ENCODE results near the gene ST3GAL4. TPM values are rescaled to one million over a fixed set of nuclear protein-coding genes. Genes with fewer than 3 reads are reported as not detected.

ST3GAL4 gene
- polyA plus RNA-seq, 1 donor (not counting 4 experiments of a cell fraction or from before 2014, with no cell fraction given): 24.6 TPM

GRCh38 chr11:126317756-126318573 lies 37.5 kb upstream of the ST3GAL4 start:
- Histone ChIP-seq H3K27ac (ENCODE audit: control insufficient read depth, insufficient read depth, low read length) (peak overlapping the region; percentile 89), H3K4me3 (ENCODE audit: control insufficient read depth in 2 of 3, extremely low read depth in 1 of 3, insufficient read depth in 2 of 3, low read depth in 1 of 3, low read length in 3 of 3) (peak overlapping the region in 2 of 3 experiments; percentile 40 to 49)
- dilution Hi-C loops (cut with MboI; ENCODE audit: extremely low pct_ligation_motif_present, low sequenced_read_pairs): no loop called here

GRCh38 chr11:126318574-126319373 lies 36.7 kb upstream of the ST3GAL4 start:
- no peaks in the 10 kb centered on the region for H3K9me3 ChIP-seq (ENCODE audit: control insufficient read depth, low read depth, low read length)
- H4K20me1 ChIP-seq (ENCODE audit: control insufficient read depth, extremely low read depth, insufficient read depth, low read length): no peaks in the 10 kb centered on the region
- peak overlapping the region; percentile 48 for H2AFZ ChIP-seq (ENCODE audit: control insufficient read depth, low read length)
- H3K27me3 ChIP-seq (ENCODE audit: control insufficient read depth, extremely low read depth, insufficient read depth, low read length): no peaks in the 10 kb centered on the region
- peak; percentile 61 for DNase-seq (ENCODE audit: low read depth, low spot score)
- no peaks in the 10 kb centered on the region for H3K9me1 ChIP-seq (ENCODE audit: control insufficient read depth, extremely low read depth, insufficient read depth, low read length)
- peak overlapping the region; percentile 89 for H3K27ac ChIP-seq (ENCODE audit: control insufficient read depth, insufficient read depth, low read length)
- TF ChIP-seq CTCF (optimal IDR thresholded peaks at IDR 0.05 in 1 of 3, IDR thresholded peaks at IDR 0.05 in 1 of 3, conservative IDR thresholded peaks at IDR 0.05 in 1 of 3; ENCODE audit: extremely low read depth in 1 of 3, insufficient read depth in 2 of 3, low read length in 3 of 3) (no peak), EZH2 (IDR thresholded peaks at IDR 0.05; ENCODE audit: low read length) (no peak)
- peak overlapping the region; percentile 75 for H3K9ac ChIP-seq (ENCODE audit: control insufficient read depth, extremely low read depth, insufficient read depth, low read length)
- dilution Hi-C loops (cut with MboI; ENCODE audit: extremely low pct_ligation_motif_present, low sequenced_read_pairs): no loop called here
- peak overlapping the region in 2 of 3 experiments; percentile 40 to 49 for H3K4me3 ChIP-seq (ENCODE audit: control insufficient read depth in 2 of 3, extremely low read depth in 1 of 3, insufficient read depth in 2 of 3, low read depth in 1 of 3, low read length in 3 of 3)
- H3K36me3 ChIP-seq (ENCODE audit: control insufficient read depth in 2 of 2, extremely low read depth in 1 of 2, insufficient read depth in 2 of 2, low read length in 2 of 2): no peaks in the 10 kb centered on the region
- H3K4me2 ChIP-seq (ENCODE audit: control insufficient read depth, extremely low read depth, insufficient read depth, low read depth, low read length): peak overlapping the region; percentile 88
- peaks cover 32% of the 10 kb centered on the region for H3K4me1 ChIP-seq (ENCODE audit: control insufficient read depth, extremely low read depth, insufficient read depth, low read length)
- no peaks in the 10 kb centered on the region for H3K79me2 ChIP-seq (ENCODE audit: control insufficient read depth, insufficient read depth, low read length)
- peak; percentile 98 for FAIRE-seq

More at GRCh38 chr11:126317756-126318573, 37.5 kb upstream of the ST3GAL4 start:
- H3K27me3 ChIP-seq (ENCODE audit: control insufficient read depth, extremely low read depth, insufficient read depth, low read length): no peaks in the 10 kb centered on the region
- no peaks in the 10 kb centered on the region for H3K36me3 ChIP-seq (ENCODE audit: control insufficient read depth in 2 of 2, extremely low read depth in 1 of 2, insufficient read depth in 2 of 2, low read length in 2 of 2)
- H4K20me1 ChIP-seq (ENCODE audit: control insufficient read depth, extremely low read depth, insufficient read depth, low read length): no peaks in the 10 kb centered on the region
- H3K9ac ChIP-seq (ENCODE audit: control insufficient read depth, extremely low read depth, insufficient read depth, low read length): peak overlapping the region; percentile 75
- H3K79me2 ChIP-seq (ENCODE audit: control insufficient read depth, insufficient read depth, low read length): no peaks in the 10 kb centered on the region
- TF ChIP-seq CTCF (optimal IDR thresholded peaks at IDR 0.05 in 1 of 3, IDR thresholded peaks at IDR 0.05 in 1 of 3, conservative IDR thresholded peaks at IDR 0.05 in 1 of 3; ENCODE audit: extremely low read depth in 1 of 3, insufficient read depth in 2 of 3, low read length in 3 of 3): no peak
- peaks cover 40% of the 10 kb centered on the region for H3K4me1 ChIP-seq (ENCODE audit: control insufficient read depth, extremely low read depth, insufficient read depth, low read length)
- H3K9me1 ChIP-seq (ENCODE audit: control insufficient read depth, extremely low read depth, insufficient read depth, low read length): no peaks in the 10 kb centered on the region
- FAIRE-seq (peak; percentile 60), DNase-seq (ENCODE audit: low read depth, low spot score) (no peak)
- peak overlapping the region; percentile 88 for H3K4me2 ChIP-seq (ENCODE audit: control insufficient read depth, extremely low read depth, insufficient read depth, low read depth, low read length)
- peak overlapping the region; percentile 48 for H2AFZ ChIP-seq (ENCODE audit: control insufficient read depth, low read length)
- H3K9me3 ChIP-seq (ENCODE audit: control insufficient read depth, low read depth, low read length): no peaks in the 10 kb centered on the region
